ENCODE results near the gene CC2D1A.

DNA sequence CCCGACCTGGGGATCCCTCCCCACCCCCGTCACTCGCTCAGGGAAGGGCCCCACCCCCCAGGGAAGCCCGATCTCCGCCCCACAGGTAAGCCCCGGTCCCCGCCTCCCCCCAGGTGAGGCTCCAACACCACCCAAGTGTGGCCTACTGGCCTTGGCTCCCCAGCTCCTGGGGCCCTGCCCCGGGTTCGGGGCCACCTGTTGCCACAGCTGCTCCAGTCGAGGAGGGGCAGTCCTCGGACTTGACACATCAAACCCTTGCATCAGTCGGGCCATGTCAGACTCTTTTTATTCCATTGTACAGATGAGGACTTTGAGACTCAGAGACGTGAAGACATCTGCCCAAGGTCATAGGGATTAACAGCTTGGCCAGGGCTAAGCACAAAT lies 512 bp downstream of the CC2D1A start:
- TF ChIP-seq POLR2A (IDR thresholded peaks at IDR 0.05) (no peak), EP300 (IDR thresholded peaks at IDR 0.05) (no peak), POLR2AphosphoS5 (IDR thresholded peaks at IDR 0.05) (no peak)
- TF ChIP-seq, protein P1, sequence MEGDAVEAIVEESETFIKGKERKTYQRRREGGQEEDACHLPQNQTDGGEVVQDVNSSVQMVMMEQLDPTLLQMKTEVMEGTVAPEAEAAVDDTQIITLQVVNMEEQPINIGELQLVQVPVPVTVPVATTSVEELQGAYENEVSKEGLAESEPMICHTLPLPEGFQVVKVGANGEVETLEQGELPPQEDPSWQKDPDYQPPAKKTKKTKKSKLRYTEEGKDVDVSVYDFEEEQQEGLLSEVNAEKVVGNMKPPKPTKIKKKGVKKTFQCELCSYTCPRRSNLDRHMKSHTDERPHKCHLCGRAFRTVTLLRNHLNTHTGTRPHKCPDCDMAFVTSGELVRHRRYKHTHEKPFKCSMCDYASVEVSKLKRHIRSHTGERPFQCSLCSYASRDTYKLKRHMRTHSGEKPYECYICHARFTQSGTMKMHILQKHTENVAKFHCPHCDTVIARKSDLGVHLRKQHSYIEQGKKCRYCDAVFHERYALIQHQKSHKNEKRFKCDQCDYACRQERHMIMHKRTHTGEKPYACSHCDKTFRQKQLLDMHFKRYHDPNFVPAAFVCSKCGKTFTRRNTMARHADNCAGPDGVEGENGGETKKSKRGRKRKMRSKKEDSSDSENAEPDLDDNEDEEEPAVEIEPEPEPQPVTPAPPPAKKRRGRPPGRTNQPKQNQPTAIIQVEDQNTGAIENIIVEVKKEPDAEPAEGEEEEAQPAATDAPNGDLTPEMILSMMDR (IDR thresholded peaks at IDR 0.05): no peak

All from stomach (tissue), 4 donors.